SK-N-SH (cell line): ENCODE results near the gene PCSK6. TPM values are rescaled to one million over a fixed set of nuclear protein-coding genes. Genes with fewer than 3 reads are reported as not detected.

Experiments used
- CTCF ChIA-PET: fragments of 300-600, 350-600 bp; formaldehyde crosslinking; extraction: SDS; loops from one replicate; lab custom pipeline; 2021; lab: Yijun Ruan, JAX
- POLR2A ChIA-PET: fragments of 350-600 bp; sonication (Branson Sonifier 250); formaldehyde crosslinking; extraction: SDS; loops from one replicate; lab custom pipeline; 2020; ENCODE audit warnings: antibody characterized with exemption, inconsistent platforms; lab: Yijun Ruan, JAX
- DNase-seq: peaks from one replicate; pipeline ENCODE4 v3.0.0; 2012
- H2AFZ ChIP-seq: fragments of 200-600 bp; sonication (generic); 2 replicates; pipeline ENCODE4 v1.8.1; 2016; ENCODE audit warnings: antibody characterized with exemption, mild to moderate bottlenecking, low read depth
- H3F3A ChIP-seq: fragments of 200-600 bp; sonication (generic); replicated peaks from 2 replicates; pipeline ENCODE3; 2016; ENCODE audit warnings: antibody characterized with exemption, mild to moderate bottlenecking; ENCODE audit not compliant: insufficient read depth
- H3K27ac ChIP-seq, 2 experiments: fragments of 200-500 bp in 1 of 2; fragments of 200-600 bp in 1 of 2; sonication (Bioruptor generic) in 1 of 2; sonication (generic), shearing (Covaris generic) in 1 of 2; 2 replicates each; pipeline versions ENCODE4 v1.5.1 to v1.6.1; 2014 to 2016; ENCODE audit warnings: low read depth in 2 of 2, inconsistent platforms in 1 of 2, low read length in 1 of 2, mild to moderate bottlenecking in 1 of 2, mixed read lengths in 1 of 2
- H3K27me3 ChIP-seq: fragments of 200-600 bp; sonication (generic), shearing (Covaris generic); 2 replicates; pipeline ENCODE4 v1.6.1; 2016; ENCODE audit warnings: mixed run types; ENCODE audit not compliant: insufficient read depth
- H3K36me3 ChIP-seq, 2 experiments: fragments of 200-500 bp in 1 of 2; fragments of 200-600 bp in 1 of 2; sonication (Bioruptor generic) in 1 of 2; sonication (generic) in 1 of 2; replicated peaks in 1 of 2; 2 replicates each; pipeline versions ENCODE3 to v1.5.1; 2014 to 2016; ENCODE audit warnings: low read length in 1 of 2, mild to moderate bottlenecking in 1 of 2; ENCODE audit not compliant: insufficient read depth in 2 of 2, control insufficient read depth in 1 of 2
- H3K4me1 ChIP-seq, 2 experiments: fragments of 200-500 bp in 1 of 2; fragments of 200-600 bp in 1 of 2; sonication (Bioruptor generic) in 1 of 2; sonication (generic), shearing (Covaris generic) in 1 of 2; 2 replicates each; pipeline versions ENCODE4 v1.5.1 to v1.6.1; 2014 to 2016; ENCODE audit warnings: low read depth in 1 of 2, low read length in 1 of 2, mixed run types in 1 of 2; ENCODE audit not compliant: insufficient read depth in 2 of 2, control insufficient read depth in 1 of 2
- H3K4me2 ChIP-seq: fragments of 200-600 bp; sonication (generic), shearing (Covaris generic); 2 replicates; pipeline ENCODE4 v1.6.1; 2017; ENCODE audit warnings: mixed run types
- H3K4me3 ChIP-seq, 2 experiments: fragments of 200-500 bp in 1 of 2; fragments of 200-600 bp in 1 of 2; sonication (Bioruptor generic) in 1 of 2; sonication (generic), shearing (Covaris generic) in 1 of 2; 2 replicates each; pipeline versions ENCODE4 v1.5.1 to v1.8.1; 2014 to 2016; ENCODE audit warnings: low read depth in 2 of 2, inconsistent platforms in 1 of 2, low read length in 1 of 2, mild to moderate bottlenecking in 1 of 2, mixed read lengths in 1 of 2, moderate library complexity in 1 of 2
- H3K79me2 ChIP-seq: fragments of 200-600 bp; sonication (generic); 2 replicates; pipeline ENCODE4 v1.8.1; 2017; ENCODE audit warnings: mild to moderate bottlenecking; ENCODE audit not compliant: insufficient read depth
- H3K9ac ChIP-seq: fragments of 200-600 bp; sonication (generic); 2 replicates; pipeline ENCODE4 v1.6.1; 2017; ENCODE audit warnings: mixed run types
- H3K9me2 ChIP-seq: fragments of 200-600 bp; sonication (generic); 2 replicates; pipeline ENCODE4 v1.6.1; 2017; ENCODE audit warnings: mixed run types
- H3K9me3 ChIP-seq: fragments of 200-600 bp; sonication (generic); 2 replicates; pipeline ENCODE4 v1.6.1; 2017; ENCODE audit warnings: mixed run types, mild to moderate bottlenecking, moderate library complexity
- H4K20me1 ChIP-seq: fragments of 200-600 bp; sonication (generic); 2 replicates; pipeline ENCODE4 v1.6.1; 2017; ENCODE audit warnings: mild to moderate bottlenecking, mixed run types; ENCODE audit not compliant: insufficient read depth
- CHD2 ChIP-seq: fragments of 150-350 bp; IDR thresholded peaks from 2 replicates; pipeline ENCODE4 v1.6.1; 2018; ENCODE audit warnings: low read length; ENCODE audit not compliant: partially characterized antibody
- EP300 ChIP-seq, 2 experiments: IDR thresholded peaks; 2 replicates each; pipeline versions ENCODE4 v1.4.0 to v1.6.1; 2012; ENCODE audit warnings: borderline replicate concordance in 1 of 2, low read depth in 1 of 2, low read length in 1 of 2
- FOSL2 ChIP-seq: IDR thresholded peaks from 2 replicates; pipeline ENCODE4 v1.4.0; 2012; ENCODE audit warnings: low read depth, mild to moderate bottlenecking, moderate library complexity, borderline replicate concordance
- FOXJ3 ChIP-seq: sonication (generic); formaldehyde crosslinking; IDR thresholded peaks from 2 replicates; pipeline ENCODE4 v1.5.1; 2020; ENCODE audit warnings: mild to moderate bottlenecking, missing genetic modification reagents
- GABPA ChIP-seq: IDR thresholded peaks from 2 replicates; pipeline ENCODE4 v1.4.0; 2012; ENCODE audit warnings: low read depth, mild to moderate bottlenecking
- GATA2 ChIP-seq: sonication (generic); formaldehyde crosslinking; IDR thresholded peaks from 2 replicates; pipeline ENCODE4 v1.5.0; 2020; ENCODE audit warnings: mild to moderate bottlenecking, missing genetic modification reagents
- JUND ChIP-seq: IDR thresholded peaks from 2 replicates; pipeline ENCODE4 v1.4.0; 2012
- MAX ChIP-seq: IDR thresholded peaks from 2 replicates; pipeline ENCODE4 v1.4.0; 2012; ENCODE audit warnings: low read depth
- NFIC ChIP-seq: IDR thresholded peaks from 2 replicates; pipeline ENCODE4 v1.4.0; 2012; ENCODE audit warnings: borderline replicate concordance
- NRF1 ChIP-seq: IDR thresholded peaks from 2 replicates; pipeline ENCODE4 v1.6.1; 2012; ENCODE audit warnings: low read depth, mild to moderate bottlenecking, low read length
- PBX3 ChIP-seq: IDR thresholded peaks from 2 replicates; pipeline ENCODE4; 2012
- RAD21 ChIP-seq: IDR thresholded peaks from 2 replicates; pipeline ENCODE4 v1.6.1; 2012; ENCODE audit warnings: mild to moderate bottlenecking, low read length
- RCOR1 ChIP-seq: fragments of 150-350 bp; IDR thresholded peaks from 2 replicates; pipeline ENCODE4 v1.6.1; 2017; ENCODE audit warnings: antibody characterized with exemption, low read length
- RFX5 ChIP-seq: IDR thresholded peaks from 2 replicates; pipeline ENCODE4 v1.6.1; 2012; ENCODE audit warnings: mild to moderate bottlenecking, improper control_type of control experiment, low read length
- RXRA ChIP-seq: IDR thresholded peaks from 2 replicates; pipeline ENCODE4 v1.4.0; 2012; ENCODE audit warnings: low read depth, mild to moderate bottlenecking, borderline replicate concordance
- TEAD4 ChIP-seq: IDR thresholded peaks from 2 replicates; pipeline ENCODE4 v1.4.0; 2012; ENCODE audit warnings: mild to moderate bottlenecking, borderline replicate concordance; ENCODE audit not compliant: insufficient read depth
- ZBTB33 ChIP-seq: IDR thresholded peaks from 2 replicates; pipeline ENCODE4 v1.4.0; 2012; ENCODE audit warnings: low read depth, borderline replicate concordance
- WGBS: methylation state at CpG from one replicate; pipeline ENCODE4 v1.1.6; 2017; ENCODE audit warnings: low lambda C conversion rate; 5-methylcytosine and 5-hydroxymethylcytosine counted together
- polyA plus RNA-seq, 3 experiments: library from polyadenylated mRNA; depleted of rRNA; stranded (reverse); fragments of >200 nt; gene quantifications; 2 replicates each; pipeline ENCODE4 v1.2.3, GENCODE V29; 2012
- TF ChIP-seq, protein P1 (sequence below): fragments of 150-350 bp; IDR thresholded peaks from 2 replicates; pipeline ENCODE4 v1.6.1; 2017; ENCODE audit warnings: antibody characterized with exemption, low read length, low read depth, borderline replicate concordance

The PCSK6 gene
- polyA plus RNA-seq, 1 of the 3 experiments (the other 2 are of a cell fraction) = 0.03 TPM

GRCh38 chr15:101388046-101388445, 101.5 kb downstream of the PCSK6 start:
- Histone ChIP-seq H3K4me1 (no peaks in the 10 kb centered on the region), H2AFZ (no peak overlapping the region), H3K4me3 (no peak overlapping the region), H3K4me2 (no peak overlapping the region), H3K9me2 (no peaks in the 10 kb centered on the region), H3K79me2 (no peaks in the 10 kb centered on the region), H3F3A (no peaks in the 10 kb centered on the region), H3K36me3 (no peaks in the 10 kb centered on the region), H3K9ac (no peak overlapping the region), H4K20me1 (no peaks in the 10 kb centered on the region), H3K9me3 (no peaks in the 10 kb centered on the region), H3K27me3 (no peaks in the 10 kb centered on the region; the same call in 1 of the 2 replicates), H3K27ac (no peak overlapping the region)
- ChIA-PET CTCF (interaction anchor here (0.8 kb wide), 1 partner anchor 9 kb away, joined by 3 read pairs; no protein-coding TSS in a partner anchor), POLR2A (interaction anchor here (0.8 kb wide), 1 partner anchor 9 kb away, joined by 3 read pairs; no protein-coding TSS in a partner anchor)
- TF ChIP-seq JUND = no peak
- no peak for TF ChIP-seq FOSL2
- TF ChIP-seq RFX5 = no peak
- TF ChIP-seq GATA2 = no peak
- no peak for DNase-seq
- WGBS = 61% methylated on average over 6 of the region's 6 CpGs

DNA sequence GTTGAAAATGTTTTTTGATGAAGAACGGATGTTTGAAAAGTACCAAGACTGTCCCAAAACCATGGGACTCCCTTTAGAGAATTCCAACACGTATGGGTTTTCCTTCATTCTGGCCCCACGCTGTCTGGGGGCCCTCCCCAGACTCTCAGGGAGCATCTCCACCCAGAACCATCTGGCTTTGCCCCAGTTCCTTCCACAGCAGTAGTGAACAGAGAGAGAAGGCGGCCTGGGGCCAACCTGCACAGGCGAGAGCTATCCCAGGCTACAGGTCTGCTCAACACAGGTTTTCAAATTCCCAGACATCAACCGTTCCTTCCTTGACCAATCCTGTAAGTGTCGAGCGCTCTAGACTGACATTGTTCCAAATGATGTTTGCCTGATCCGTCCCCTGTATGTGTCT, 101.9 kb downstream of the PCSK6 start:
- no peaks in the 10 kb centered on the region for H4K20me1 ChIP-seq
- POLR2A ChIA-PET = interaction anchor here (0.8 kb wide), 1 partner anchor 9 kb away, joined by 3 read pairs; no protein-coding TSS in a partner anchor
- H3K4me2 ChIP-seq = no peak overlapping the region
- no peaks in the 10 kb centered on the region for H3K9me2 ChIP-seq
- CTCF ChIA-PET = interaction anchor here (0.8 kb wide), 1 partner anchor 9 kb away, joined by 3 read pairs; no protein-coding TSS in a partner anchor
- no peaks in the 10 kb centered on the region for H3K79me2 ChIP-seq
- no peak overlapping the region for H2AFZ ChIP-seq
- TF ChIP-seq, protein P1, sequence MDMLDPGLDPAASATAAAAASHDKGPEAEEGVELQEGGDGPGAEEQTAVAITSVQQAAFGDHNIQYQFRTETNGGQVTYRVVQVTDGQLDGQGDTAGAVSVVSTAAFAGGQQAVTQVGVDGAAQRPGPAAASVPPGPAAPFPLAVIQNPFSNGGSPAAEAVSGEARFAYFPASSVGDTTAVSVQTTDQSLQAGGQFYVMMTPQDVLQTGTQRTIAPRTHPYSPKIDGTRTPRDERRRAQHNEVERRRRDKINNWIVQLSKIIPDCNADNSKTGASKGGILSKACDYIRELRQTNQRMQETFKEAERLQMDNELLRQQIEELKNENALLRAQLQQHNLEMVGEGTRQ = no peak
- TF ChIP-seq RXRA = no peak
- no peak for TF ChIP-seq RCOR1
- TF ChIP-seq PBX3 = no peak
- no peak for TF ChIP-seq RAD21
- TF ChIP-seq GABPA = no peak
- no peak for TF ChIP-seq FOXJ3
- H3K27me3 ChIP-seq = no peaks in the 10 kb centered on the region; the same call in 1 of the 2 replicates
- no peaks in the 10 kb centered on the region for H3K9me3 ChIP-seq
- WGBS = 27% methylated on average over 8 of the region's 9 CpGs
- H3K9ac ChIP-seq = no peak overlapping the region
- no peak overlapping the region for H3K27ac ChIP-seq
- no peaks in the 10 kb centered on the region for H3K4me1 ChIP-seq
- no peak for DNase-seq
- H3K36me3 ChIP-seq = no peaks in the 10 kb centered on the region
- H3K4me3 ChIP-seq = no peak overlapping the region
- H3F3A ChIP-seq = no peaks in the 10 kb centered on the region

DNA sequence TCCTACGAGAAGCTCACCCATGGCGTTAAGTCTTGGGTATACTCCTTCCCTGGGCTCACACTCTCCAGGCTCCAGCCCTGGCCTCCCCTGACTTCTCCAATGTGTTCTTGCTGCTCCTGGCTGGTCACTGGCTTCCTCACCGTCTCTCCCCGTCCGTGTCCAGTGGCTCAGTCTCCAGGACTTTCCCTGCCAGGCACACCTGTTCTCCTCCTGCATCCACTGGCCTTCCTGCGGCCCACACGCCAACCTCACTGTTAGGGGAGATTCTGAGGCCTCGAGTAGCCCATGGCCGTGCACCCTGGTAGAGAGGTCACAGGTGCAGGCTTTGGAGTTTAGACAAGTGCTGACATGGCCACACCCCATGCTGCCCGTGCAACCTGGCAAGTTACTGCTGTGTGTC, 102.5 kb downstream of the PCSK6 start:
- Histone ChIP-seq H3F3A (no peaks in the 10 kb centered on the region), H4K20me1 (no peaks in the 10 kb centered on the region), H3K79me2 (no peaks in the 10 kb centered on the region), H3K4me3 (no peak overlapping the region), H3K9me3 (no peaks in the 10 kb centered on the region), H3K36me3 (no peaks in the 10 kb centered on the region), H3K9ac (no peak overlapping the region), H2AFZ (no peak overlapping the region), H3K9me2 (no peaks in the 10 kb centered on the region), H3K4me2 (no peak overlapping the region), H3K27me3 (no peaks in the 10 kb centered on the region; the same call in 1 of the 2 replicates), H3K27ac (no peak overlapping the region), H3K4me1 (no peaks in the 10 kb centered on the region)
- ChIA-PET POLR2A (no interaction called here), CTCF (no interaction called here)
- DNase-seq = no peak
- WGBS = 50% methylated on average over 10 of the region's 10 CpGs
- no peak for TF ChIP-seq GABPA
- TF ChIP-seq TEAD4 = no peak
- no peak for TF ChIP-seq NRF1
- no peak for TF ChIP-seq MAX
- TF ChIP-seq, protein P1 = no peak
- no peak for TF ChIP-seq EP300 (IDR thresholded peaks at IDR 0.05; ENCODE audit: borderline replicate concordance in 1 of 2, low read depth in 1 of 2, low read length in 1 of 2)
- TF ChIP-seq JUND = no peak
- TF ChIP-seq RAD21 = no peak
- no peak for TF ChIP-seq ZBTB33
- no peak for TF ChIP-seq CHD2
- TF ChIP-seq FOSL2 = no peak
- TF ChIP-seq NFIC = no peak
